Measurements from ENCODE around the gene CLCA2.

Gene CLCA2

GRCh38 chr1:86434059-86434458 is 10.1 kb downstream of the CLCA2 start:
- no peak for DNase-seq

GRCh38 chr1:86435327-86435726 is 11.4 kb downstream of the CLCA2 start:
- no peak for DNase-seq

- DNase-seq, result no peak
These were observed 12.1 kb downstream of the CLCA2 start for GRCh38 chr1:86436041-86436440.

GRCh38 chr1:86441581-86441980 is 17.6 kb downstream of the CLCA2 start:
- no peak for DNase-seq

GRCh38 chr1:86441997-86442396 is 18.0 kb downstream of the CLCA2 start:
- DNase-seq, result no peak

- DNase-seq, result no peak
These were observed 21.9 kb downstream of the CLCA2 start for GRCh38 chr1:86445919-86446318.

- DNase-seq, result no peak
These were observed 23.3 kb downstream of the CLCA2 start for GRCh38 chr1:86447198-86447790.

- no peak for DNase-seq
These were observed 24.7 kb downstream of the CLCA2 start for GRCh38 chr1:86448670-86449069.

- no peak for DNase-seq
These were observed 25.1 kb downstream of the CLCA2 start for GRCh38 chr1:86449103-86449502.

GRCh38 chr1:86450847-86451246 is 26.9 kb downstream of the CLCA2 start:
- no peak for DNase-seq

GRCh38 chr1:86453664-86454063 is 29.7 kb downstream of the CLCA2 start:
- no peak for DNase-seq

GRCh38 chr1:86455073-86455472 is 31.1 kb downstream of the CLCA2 start:
- DNase-seq, result no peak

- DNase-seq, result no peak
These were observed 37.0 kb downstream of the CLCA2 start for GRCh38 chr1:86460998-86461397.

- no peak for DNase-seq
These were observed 37.5 kb downstream of the CLCA2 start for GRCh38 chr1:86461482-86461881.

GRCh38 chr1:86464819-86465218 is 40.8 kb downstream of the CLCA2 start:
- DNase-seq, result no peak

GRCh38 chr1:86466109-86466844 is 42.3 kb downstream of the CLCA2 start:
- DNase-seq, result no peak

- no peak for DNase-seq
These were observed 43.0 kb downstream of the CLCA2 start for GRCh38 chr1:86466986-86467385.

GRCh38 chr1:86468501-86468977 is 44.6 kb downstream of the CLCA2 start, which contains the start of gene CLCA1:
CLCA1 (plus strand) TSS chr1:86468927; CDS start chr1:86468972, 45 bp downstream.
- no peak for DNase-seq

GRCh38 chr1:86470859-86471258 is 46.9 kb downstream of the CLCA2 start:
- no peak for DNase-seq

- no peak for DNase-seq
These were observed 47.3 kb downstream of the CLCA2 start for GRCh38 chr1:86471291-86471690.

- DNase-seq, result no peak
These were observed 48.2 kb downstream of the CLCA2 start for GRCh38 chr1:86472152-86472551.

- DNase-seq, result no peak
These were observed 48.8 kb downstream of the CLCA2 start for GRCh38 chr1:86472767-86473166.

- DNase-seq, result no peak
These were observed 53.3 kb downstream of the CLCA2 start for GRCh38 chr1:86477256-86477655.

GRCh38 chr1:86477682-86478081 is 53.7 kb downstream of the CLCA2 start:
- no peak for DNase-seq

Measured in T1000 (cell line).